Astrocyte of the spinal cord (primary cell): ENCODE data around the gene MICALL1.

ENCODE experiments used
- DNase-seq: peaks from one replicate; pipeline ENCODE4 v3.0.0; 2011; ENCODE audit warnings: low read depth, low spot score
- H3K4me3 ChIP-seq: 2 replicates; pipeline ENCODE4 v1.5.1; 2011; ENCODE audit warnings: low read depth, mild to moderate bottlenecking, low read length, moderate library complexity
- CTCF ChIP-seq: IDR thresholded peaks from 2 replicates; pipeline ENCODE4 v1.5.1; 2012; ENCODE audit warnings: low read depth, mild to moderate bottlenecking, low read length, inconsistent platforms
- in situ Hi-C: cut with HindIII; loops from 2 replicates; pipeline ENCODE4 v1.10.0; 2017; ENCODE audit warnings: low sequenced_read_pairs

The MICALL1 gene

GRCh38 chr22:37905534-37906363 is at the start of gene MICALL1:
TSS of gene MICALL1 (plus strand) at chr22:37906297. CDS start at chr22:37906423, 126 bp downstream.
- in situ Hi-C loops = no loop called here
- H3K4me3 ChIP-seq = peak within 1 kb of the TSS; percentile 78
- peak; percentile 80 for DNase-seq
- TF ChIP-seq CTCF = no peak

- no peak for TF ChIP-seq CTCF
- no peak for DNase-seq
- in situ Hi-C loops = no loop called here
- no peak overlapping the region for H3K4me3 ChIP-seq
Measured at GRCh38 chr22:37860796-37861421, 45.2 kb upstream of the MICALL1 start.

- no peak overlapping the region for H3K4me3 ChIP-seq
Measured at GRCh38 chr22:37862570-37863325, 43.3 kb upstream of the MICALL1 start.

GRCh38 chr22:37865510-37865909 is 40.6 kb upstream of the MICALL1 start:
- no peak for TF ChIP-seq CTCF
- H3K4me3 ChIP-seq = no peak overlapping the region
- in situ Hi-C loops = no loop called here
- no peak for DNase-seq

More at GRCh38 chr22:37862570-37863325, 43.3 kb upstream of the MICALL1 start:
- TF ChIP-seq CTCF = no peak
- in situ Hi-C loops = no loop called here
- DNase-seq = no peak

GRCh38 chr22:37870273-37870672 is 35.8 kb upstream of the MICALL1 start:
- no peak for TF ChIP-seq CTCF
- no peak for DNase-seq
- H3K4me3 ChIP-seq = no peak overlapping the region
- in situ Hi-C loops = no loop called here

- DNase-seq = peak; percentile 69
- TF ChIP-seq CTCF = no peak
- H3K4me3 ChIP-seq = no peak overlapping the region
- in situ Hi-C loops = no loop called here
Measured at GRCh38 chr22:37880668-37881440, 25.2 kb upstream of the MICALL1 start.
